A673 (cell line): ENCODE measurements around the gene CGN. TPM values are rescaled to one million over a fixed set of nuclear protein-coding genes. Genes with fewer than 3 reads are reported as not detected.

Experiments
- BruUV-seq: library from RNA; stranded (reverse); fragments of 400-500 nt; replicated peaks from 2 replicates; lab custom pipeline; 2021; lab: Mats Ljungman, UMichigan
- CTCF ChIA-PET: fragments of 300-600 bp; sonication (Branson Sonifier 250); formaldehyde crosslinking; loops from one replicate; lab custom pipeline; 2022; ENCODE audit warnings: antibody characterized with exemption; lab: Charles Lee
- POLR2A ChIA-PET: fragments of 300-600 bp; sonication (Branson Sonifier 250); formaldehyde crosslinking; loops from one replicate; lab custom pipeline; 2022; ENCODE audit warnings: antibody characterized with exemption; ENCODE audit not compliant: low non-redundant PET; lab: Charles Lee
- DNase-seq: peaks from one replicate; pipeline ENCODE4 v3.0.0-alpha.2; 2015; ENCODE audit warnings: low spot score
- H3K27ac ChIP-seq: fragments of 200-600 bp; sonication (generic); 2 replicates; pipeline ENCODE4 v1.5.1; 2016; ENCODE audit warnings: mixed run types, low read depth, mild to moderate bottlenecking, mixed read lengths, antibody characterized with exemption, low read length; ENCODE audit not compliant: poor library complexity, severe bottlenecking
- H3K27me3 ChIP-seq: fragments of 200-600 bp; sonication (generic); replicated peaks from 2 replicates; pipeline ENCODE4 v1.6.1; 2017; ENCODE audit warnings: mixed run types, low read depth, mild to moderate bottlenecking, mixed read lengths, antibody characterized with exemption, low read length; ENCODE audit not compliant: insufficient read depth, poor library complexity
- H3K36me3 ChIP-seq: fragments of 200-600 bp; sonication (generic); 2 replicates; pipeline ENCODE4 v1.6.1; 2016; ENCODE audit warnings: mixed run types, mild to moderate bottlenecking, mixed read lengths, antibody characterized with exemption, low read length; ENCODE audit not compliant: insufficient read depth, poor library complexity, severe bottlenecking
- H3K4me1 ChIP-seq: fragments of 200-600 bp; sonication (generic); 2 replicates; pipeline ENCODE4 v1.6.1; 2017; ENCODE audit warnings: mixed run types, mild to moderate bottlenecking, mixed read lengths, antibody characterized with exemption, low read length; ENCODE audit not compliant: insufficient read depth, poor library complexity, severe bottlenecking
- H3K4me3 ChIP-seq: fragments of 200-600 bp; sonication (generic); 2 replicates; pipeline ENCODE4 v1.5.1; 2016; ENCODE audit warnings: low read depth, mixed run types, mild to moderate bottlenecking, mixed read lengths, low read length; ENCODE audit not compliant: poor library complexity, severe bottlenecking
- H3K9me3 ChIP-seq: fragments of 200-600 bp; sonication (generic); 2 replicates; pipeline ENCODE4 v1.6.1; 2016; ENCODE audit warnings: mixed run types, low read depth, mild to moderate bottlenecking, mixed read lengths, antibody characterized with exemption, low read length; ENCODE audit not compliant: poor library complexity, severe bottlenecking
- CTCF ChIP-seq: fragments of 300-800, 200-600 bp; sonication (generic); conservative IDR thresholded peaks from 2 replicates; pipeline ENCODE4 v1.5.1; 2017; ENCODE audit warnings: low read depth, mild to moderate bottlenecking, antibody characterized with exemption, low read length, moderate library complexity, mixed read lengths
- EZH2 ChIP-seq: fragments of 200-600 bp; sonication (generic); IDR thresholded peaks from 2 replicates; pipeline ENCODE4 v1.6.1; 2017; ENCODE audit warnings: borderline replicate concordance, low read depth, mild to moderate bottlenecking, mixed read lengths, antibody characterized with exemption, low read length; ENCODE audit not compliant: poor library complexity, severe bottlenecking
- intact Hi-C: fragments of 100-400 bp; cut with micrococcal nuclease; formaldehyde crosslinking; loops from one replicate; pipeline ENCODE4 v1.10.0; 2022; ENCODE audit not compliant: unreplicated experiment
- total RNA-seq: library from RNA; stranded (reverse); gene quantifications from 2 replicates; pipeline ENCODE4 v1.2.3, GENCODE V29; 2021

CGN gene
- total RNA-seq, 1 experiment from 2014 or later: 2.6 TPM

- no peak for TF ChIP-seq CTCF
- no peak for TF ChIP-seq EZH2
- H3K36me3 ChIP-seq: no peaks in the 10 kb centered on the region
- BruUV-seq: no TSS peak
- no peaks in the 10 kb centered on the region for H3K4me1 ChIP-seq
- intact Hi-C loops: no loop called here
- H3K27ac ChIP-seq: no peak overlapping the region
- H3K27me3 ChIP-seq: no peaks in the 10 kb centered on the region
- DNase-seq: no peak
- H3K9me3 ChIP-seq: no peaks in the 10 kb centered on the region
- no peak overlapping the region for H3K4me3 ChIP-seq
- ChIA-PET POLR2A (no interaction called here), CTCF (no interaction called here)
Observed at GRCh38 chr1:151502859-151503780, 8.1 kb upstream of the CGN start.

- ChIA-PET POLR2A (no interaction called here), CTCF (no interaction called here)
- Histone ChIP-seq H3K9me3 (no peaks in the 10 kb centered on the region), H3K27me3 (no peaks in the 10 kb centered on the region), H3K4me1 (no peaks in the 10 kb centered on the region), H3K27ac (no peak overlapping the region), H3K36me3 (no peaks in the 10 kb centered on the region), H3K4me3 (no peak overlapping the region)
- TF ChIP-seq CTCF (no peak), EZH2 (no peak)
- intact Hi-C loops: no loop called here
- no TSS peak for BruUV-seq
- no peak for DNase-seq
Observed at GRCh38 chr1:151504252-151504651, 6.9 kb upstream of the CGN start.

- no peak for DNase-seq
- ChIA-PET POLR2A (no interaction called here), CTCF (no interaction called here)
- H3K4me1 ChIP-seq: no peaks in the 10 kb centered on the region
- intact Hi-C loops: no loop called here
- no peak overlapping the region for H3K4me3 ChIP-seq
- H3K9me3 ChIP-seq: no peaks in the 10 kb centered on the region
- H3K27me3 ChIP-seq: no peaks in the 10 kb centered on the region
- no peak overlapping the region for H3K27ac ChIP-seq
- TF ChIP-seq CTCF (no peak), EZH2 (no peak)
- H3K36me3 ChIP-seq: no peaks in the 10 kb centered on the region
- no TSS peak for BruUV-seq
Observed at GRCh38 chr1:151504759-151505158, 6.4 kb upstream of the CGN start.
